WTC11 (cell line): ENCODE results near the gene FCGBP.

Source experiments
- ATF2 ChIP-seq: sonication (generic); formaldehyde crosslinking; IDR thresholded peaks from 2 replicates; pipeline ENCODE4 v1.8.1; 2022; ENCODE audit warnings: low read depth, missing genetic modification reagents, borderline replicate concordance
- ATF3 ChIP-seq: sonication (generic); formaldehyde crosslinking; conservative IDR thresholded peaks from 2 replicates; pipeline ENCODE4 v1.8.1; 2022; ENCODE audit warnings: mild to moderate bottlenecking, missing genetic modification reagents
- CREB1 ChIP-seq: sonication (generic); formaldehyde crosslinking; IDR thresholded peaks from 2 replicates; pipeline ENCODE4 v1.8.0; 2023; ENCODE audit warnings: mild to moderate bottlenecking, missing genetic modification reagents
- CTCF ChIP-seq: fragments of 200-600 bp; IDR thresholded peaks from 2 replicates; pipeline ENCODE4 v1.8.0; 2022; ENCODE audit warnings: antibody characterized with exemption
- GABPB1 ChIP-seq: sonication (generic); formaldehyde crosslinking; IDR thresholded peaks from 2 replicates; pipeline ENCODE4 v1.8.1; 2023; ENCODE audit warnings: mild to moderate bottlenecking, missing genetic modification reagents
- JAZF1 ChIP-seq: fragments of 250-450 bp; sonication (Bioruptor Pico); IDR thresholded peaks from 2 replicates; pipeline ENCODE4 v1.9.0; 2021; ENCODE audit warnings: moderate library complexity, mild to moderate bottlenecking, inconsistent platforms
- JUN ChIP-seq: sonication (generic); formaldehyde crosslinking; IDR thresholded peaks from 2 replicates; pipeline ENCODE4 v1.8.0; 2023; ENCODE audit warnings: mild to moderate bottlenecking, missing genetic modification reagents
- NFYB ChIP-seq: sonication (generic); formaldehyde crosslinking; conservative IDR thresholded peaks from 2 replicates; pipeline ENCODE4 v1.8.0; 2022; ENCODE audit warnings: low read depth, missing genetic modification reagents
- TCF7 ChIP-seq: sonication (generic); formaldehyde crosslinking; IDR thresholded peaks from 2 replicates; pipeline ENCODE4 v1.8.0; 2022; ENCODE audit warnings: mild to moderate bottlenecking, low read depth, missing genetic modification reagents, moderate library complexity
- TEAD1 ChIP-seq: sonication (generic); formaldehyde crosslinking; IDR thresholded peaks from 2 replicates; pipeline ENCODE4 v1.8.0; 2022; ENCODE audit warnings: mild to moderate bottlenecking, missing genetic modification reagents
- TF ChIP-seq, protein P1 (sequence below): sonication (generic); formaldehyde crosslinking; IDR thresholded peaks from 2 replicates; pipeline ENCODE4 v1.8.1; 2023; ENCODE audit warnings: mild to moderate bottlenecking, missing genetic modification reagents, moderate library complexity
- TF ChIP-seq, protein P2 (sequence below): sonication (generic); formaldehyde crosslinking; IDR thresholded peaks from 2 replicates; pipeline ENCODE4 v1.8.1; 2023; ENCODE audit warnings: mild to moderate bottlenecking, missing genetic modification reagents
- TF ChIP-seq, protein P3 (sequence below): sonication (generic); formaldehyde crosslinking; IDR thresholded peaks from 2 replicates; pipeline ENCODE4 v1.8.0; 2022; ENCODE audit warnings: mild to moderate bottlenecking, missing genetic modification reagents

- TF ChIP-seq, protein P1, sequence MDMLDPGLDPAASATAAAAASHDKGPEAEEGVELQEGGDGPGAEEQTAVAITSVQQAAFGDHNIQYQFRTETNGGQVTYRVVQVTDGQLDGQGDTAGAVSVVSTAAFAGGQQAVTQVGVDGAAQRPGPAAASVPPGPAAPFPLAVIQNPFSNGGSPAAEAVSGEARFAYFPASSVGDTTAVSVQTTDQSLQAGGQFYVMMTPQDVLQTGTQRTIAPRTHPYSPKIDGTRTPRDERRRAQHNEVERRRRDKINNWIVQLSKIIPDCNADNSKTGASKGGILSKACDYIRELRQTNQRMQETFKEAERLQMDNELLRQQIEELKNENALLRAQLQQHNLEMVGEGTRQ (CRISPR knock-in tag) = no peak
- no peak for TF ChIP-seq NFYB (CRISPR knock-in tag)
- no peak for TF ChIP-seq CTCF
- TF ChIP-seq, protein P2, sequence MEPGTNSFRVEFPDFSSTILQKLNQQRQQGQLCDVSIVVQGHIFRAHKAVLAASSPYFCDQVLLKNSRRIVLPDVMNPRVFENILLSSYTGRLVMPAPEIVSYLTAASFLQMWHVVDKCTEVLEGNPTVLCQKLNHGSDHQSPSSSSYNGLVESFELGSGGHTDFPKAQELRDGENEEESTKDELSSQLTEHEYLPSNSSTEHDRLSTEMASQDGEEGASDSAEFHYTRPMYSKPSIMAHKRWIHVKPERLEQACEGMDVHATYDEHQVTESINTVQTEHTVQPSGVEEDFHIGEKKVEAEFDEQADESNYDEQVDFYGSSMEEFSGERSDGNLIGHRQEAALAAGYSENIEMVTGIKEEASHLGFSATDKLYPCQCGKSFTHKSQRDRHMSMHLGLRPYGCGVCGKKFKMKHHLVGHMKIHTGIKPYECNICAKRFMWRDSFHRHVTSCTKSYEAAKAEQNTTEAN (CRISPR knock-in tag) = no peak
- TF ChIP-seq CREB1 = no peak
- no peak for TF ChIP-seq TEAD1 (CRISPR knock-in tag)
- TF ChIP-seq ATF2 (CRISPR knock-in tag) = no peak
- TF ChIP-seq GABPB1 (CRISPR knock-in tag) = no peak
- TF ChIP-seq JUN = no peak
- no peak for TF ChIP-seq JAZF1 (CRISPR knock-in tag)
- no peak for TF ChIP-seq TCF7 (CRISPR knock-in tag)
- TF ChIP-seq, protein P3, sequence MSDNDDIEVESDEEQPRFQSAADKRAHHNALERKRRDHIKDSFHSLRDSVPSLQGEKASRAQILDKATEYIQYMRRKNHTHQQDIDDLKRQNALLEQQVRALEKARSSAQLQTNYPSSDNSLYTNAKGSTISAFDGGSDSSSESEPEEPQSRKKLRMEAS (CRISPR knock-in tag) = no peak
- TF ChIP-seq ATF3 = no peak
Measured at GRCh38 chr19:39936622-39937021, 2.2 kb upstream of the FCGBP start.
